HG02759 (cell line): ENCODE results near the gene MLLT6.

Experiments
- ATAC-seq: cut with Tn5 transposase; IDR thresholded peaks from one replicate; pipeline ENCODE4 v1.9.1; 2021; ENCODE audit warnings: mild to moderate bottlenecking, moderate library complexity; ENCODE audit not compliant: unreplicated experiment

The MLLT6 gene

DNA sequence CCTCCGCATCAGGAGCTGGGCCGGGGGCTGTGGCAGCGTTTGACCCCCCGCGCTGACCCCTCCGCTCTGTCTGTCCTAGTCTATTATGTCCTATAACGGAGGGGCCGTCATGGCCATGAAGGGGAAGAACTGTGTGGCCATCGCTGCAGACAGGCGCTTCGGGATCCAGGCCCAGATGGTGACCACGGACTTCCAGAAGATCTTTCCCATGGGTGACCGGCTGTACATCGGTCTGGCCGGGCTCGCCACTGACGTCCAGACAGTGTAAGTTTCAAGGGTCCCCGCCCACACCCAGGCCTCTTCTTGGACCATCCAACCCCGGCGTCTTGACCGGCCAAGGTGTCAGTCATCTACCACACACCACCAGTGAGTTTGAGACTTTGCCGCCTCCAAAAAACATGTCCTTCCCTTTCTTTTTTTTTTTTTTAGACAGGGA, 48.0 kb downstream of the MLLT6 start:
- ATAC-seq: no peak

DNA sequence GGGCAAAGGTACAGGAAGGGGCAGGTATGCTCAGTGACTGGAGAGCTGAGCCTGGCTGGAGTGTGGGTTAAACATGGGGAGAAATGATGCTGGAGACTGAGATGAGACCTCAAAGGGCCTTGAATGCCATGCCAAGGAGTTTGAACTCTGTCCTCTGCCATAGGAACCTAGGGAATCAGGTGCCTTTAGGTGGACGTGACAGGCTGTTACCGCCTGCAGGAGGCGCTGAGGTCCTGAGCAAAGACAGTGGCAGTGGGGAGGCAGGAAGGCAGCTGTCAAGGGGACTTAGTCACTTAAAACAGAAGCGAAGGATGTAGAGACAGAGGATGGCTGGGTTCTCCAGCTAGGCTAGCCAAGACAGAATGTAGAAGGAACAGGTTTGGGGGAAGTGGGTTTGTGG, 56.5 kb downstream of the MLLT6 start:
- ATAC-seq: no peak

GRCh38 chr17:38762231-38762630, 57.2 kb downstream of the MLLT6 start:
- no peak for ATAC-seq

DNA sequence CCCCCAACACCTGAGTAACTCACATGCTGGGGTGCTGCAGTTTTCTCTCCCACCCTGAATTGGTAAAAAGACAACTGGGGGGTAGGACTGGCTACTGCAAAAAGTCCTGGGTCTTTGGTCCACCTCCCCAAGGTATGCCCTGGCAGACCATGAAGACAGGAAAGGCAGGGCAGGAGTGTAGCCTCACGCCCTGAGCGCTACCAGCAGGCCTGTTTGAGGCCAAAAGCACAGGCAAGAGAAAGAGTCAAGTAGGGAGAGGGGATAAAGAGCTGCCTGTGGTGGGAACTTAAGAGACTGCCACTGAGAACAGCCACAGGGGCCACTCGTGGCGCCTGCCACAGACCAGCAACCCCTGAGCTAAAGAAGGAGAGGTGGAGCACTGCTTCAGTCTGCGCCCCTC, 61.3 kb downstream of the MLLT6 start:
- no peak for ATAC-seq

DNA sequence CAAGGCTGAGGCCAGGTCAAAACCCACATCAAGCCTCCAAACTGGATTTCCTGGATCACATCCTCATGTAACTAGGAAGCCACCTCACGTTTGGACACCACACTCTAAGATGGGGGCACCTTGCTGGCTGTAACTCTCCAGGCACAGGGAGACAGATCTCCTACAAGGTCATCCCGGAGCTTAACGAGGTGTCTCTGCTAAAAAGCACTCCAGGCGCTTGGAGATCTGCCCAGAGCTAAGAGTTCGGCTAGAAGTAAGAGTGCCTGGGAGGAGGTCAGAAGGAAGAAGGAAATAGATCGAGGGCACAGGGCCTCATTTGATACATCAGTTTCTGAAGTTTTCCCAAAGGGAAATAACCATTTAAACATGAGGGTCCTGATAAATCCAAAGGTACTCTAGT, 63.3 kb downstream of the MLLT6 start:
- no peak for ATAC-seq

DNA sequence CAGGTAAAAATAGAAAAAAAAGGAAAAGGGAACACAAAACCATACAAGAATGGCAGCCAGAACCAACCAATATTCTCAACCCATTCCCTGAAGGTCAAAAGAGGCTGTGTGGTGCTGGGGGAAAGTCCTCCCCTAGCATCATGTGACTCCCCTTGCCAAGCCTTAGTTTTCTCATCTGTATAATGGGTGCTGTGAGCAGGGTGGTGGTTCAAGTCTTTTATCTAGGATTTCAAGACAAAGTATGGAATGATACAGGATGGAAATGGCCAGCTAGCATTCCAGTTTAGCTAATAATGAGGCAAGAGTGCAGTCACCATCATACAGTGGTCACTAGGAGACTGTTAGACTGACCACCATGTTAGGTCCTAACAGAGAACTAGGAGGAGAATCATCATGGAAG, 68.2 kb downstream of the MLLT6 start:
- ATAC-seq: no peak

DNA sequence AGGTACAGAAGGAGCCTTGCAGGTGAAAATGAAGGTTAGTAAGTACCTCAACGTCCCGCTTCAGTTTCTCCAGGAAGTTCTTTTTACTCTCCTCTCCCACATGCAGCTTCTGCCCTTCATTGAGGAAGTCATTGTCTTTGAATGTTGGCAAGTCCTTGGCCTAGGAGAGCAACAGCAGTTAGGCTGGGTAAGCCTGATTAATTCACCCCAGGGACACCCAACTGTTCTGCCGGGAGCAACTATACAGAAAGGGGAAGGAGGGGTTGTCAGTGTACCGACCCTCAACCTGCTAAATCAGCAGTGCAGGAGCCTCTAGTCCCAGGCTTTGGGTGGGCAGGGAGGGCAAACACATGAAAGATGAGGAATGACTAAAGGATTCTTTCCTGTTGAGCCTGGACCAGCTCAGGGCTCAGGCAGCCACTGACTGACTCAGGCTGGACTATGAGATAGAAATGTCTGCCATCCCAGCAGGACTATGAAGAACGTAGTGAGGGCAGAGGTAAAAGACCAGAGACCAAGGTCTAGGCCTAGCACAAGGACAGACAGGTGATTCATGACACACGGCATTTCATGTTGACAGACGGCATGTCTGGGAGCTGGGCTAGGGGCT, 72.7 kb downstream of the MLLT6 start:
- no peak for ATAC-seq
